ENCODE data around the gene TM4SF1.
"Not testable (repeated sequence)": the region's sequence is repeated elsewhere in the genome, so short reads cannot be mapped to it uniquely, and the experiment has no call there.

TM4SF1 gene

GRCh38 chr3:149362366-149362765, 15.1 kb downstream of the TM4SF1 start:
- H3K36me3 Mint-ChIP-seq (ENCODE audit: low read depth) = no peaks in the 10 kb centered on the region
- no peak overlapping the region for H3K4me3 Mint-ChIP-seq
- no peaks in the 10 kb centered on the region for H3K27me3 Mint-ChIP-seq

GRCh38 chr3:149356630-149357029, 20.8 kb downstream of the TM4SF1 start:
- intact Hi-C loops (cut with micrococcal nuclease) = no loop called here
- H3K36me3 Mint-ChIP-seq (ENCODE audit: low read depth) = no peaks in the 10 kb centered on the region
- H3K4me3 Mint-ChIP-seq = no peak overlapping the region
- no peaks in the 10 kb centered on the region for H3K9me3 Mint-ChIP-seq
- H3K27me3 Mint-ChIP-seq = no peaks in the 10 kb centered on the region
- no peak overlapping the region for H3K27ac Mint-ChIP-seq
- no peaks in the 10 kb centered on the region for H3K4me1 Mint-ChIP-seq (ENCODE audit: low read depth)

More at GRCh38 chr3:149362366-149362765, 15.1 kb downstream of the TM4SF1 start:
- H3K9me3 Mint-ChIP-seq = no peaks in the 10 kb centered on the region
- peaks cover 6% of the 10 kb centered on the region for H3K4me1 Mint-ChIP-seq (ENCODE audit: low read depth)
- no peak overlapping the region for H3K27ac Mint-ChIP-seq
- intact Hi-C loops (cut with micrococcal nuclease) = no loop called here

- H3K27me3 Mint-ChIP-seq = no peaks in the 10 kb centered on the region
- H3K4me3 Mint-ChIP-seq = no peak overlapping the region
- no peaks in the 10 kb centered on the region for H3K4me1 Mint-ChIP-seq (ENCODE audit: low read depth)
- no peaks in the 10 kb centered on the region for H3K36me3 Mint-ChIP-seq (ENCODE audit: low read depth)
- intact Hi-C loops (cut with micrococcal nuclease) = no loop called here
- H3K27ac Mint-ChIP-seq = no peak overlapping the region
- H3K9me3 Mint-ChIP-seq = no peaks in the 10 kb centered on the region
These were observed 21.3 kb downstream of the TM4SF1 start for GRCh38 chr3:149356044-149356592.

- intact Hi-C loops (cut with micrococcal nuclease) = loop anchor here (2.0 kb wide), 1 partner anchor 127 kb away; no protein-coding TSS in a partner anchor
- Mint-ChIP-seq H3K36me3 (ENCODE audit: low read depth) (no peaks in the 10 kb centered on the region), H3K27me3 (no peaks in the 10 kb centered on the region)
These were observed 23.8 kb downstream of the TM4SF1 start for GRCh38 chr3:149353581-149354184.

GRCh38 chr3:149352556-149352955, 24.9 kb downstream of the TM4SF1 start:
- Mint-ChIP-seq H3K36me3 (ENCODE audit: low read depth) (no peaks in the 10 kb centered on the region), H3K27ac (no peak overlapping the region), H3K9me3 (no peaks in the 10 kb centered on the region), H3K4me1 (ENCODE audit: low read depth) (no peaks in the 10 kb centered on the region), H3K27me3 (no peaks in the 10 kb centered on the region), H3K4me3 (no peak overlapping the region)
- intact Hi-C loops (cut with micrococcal nuclease) = loop anchor here (2.0 kb wide), 1 partner anchor 128 kb away; no protein-coding TSS in a partner anchor

More at GRCh38 chr3:149353581-149354184, 23.8 kb downstream of the TM4SF1 start:
- Mint-ChIP-seq H3K27ac (no peak overlapping the region), H3K4me3 (no peak overlapping the region), H3K9me3 (no peaks in the 10 kb centered on the region), H3K4me1 (ENCODE audit: low read depth) (no peaks in the 10 kb centered on the region)

- H3K4me3 Mint-ChIP-seq = no peak overlapping the region
- no peak overlapping the region for H3K27ac Mint-ChIP-seq
- peaks cover 26% of the 10 kb centered on the region for H3K4me1 Mint-ChIP-seq (ENCODE audit: low read depth)
- H3K9me3 Mint-ChIP-seq = no peaks in the 10 kb centered on the region
- H3K36me3 Mint-ChIP-seq (ENCODE audit: low read depth) = no peaks in the 10 kb centered on the region
- intact Hi-C loops (cut with micrococcal nuclease) = no loop called here
- no peaks in the 10 kb centered on the region for H3K27me3 Mint-ChIP-seq
These were observed 33.5 kb downstream of the TM4SF1 start for GRCh38 chr3:149343951-149344350.

GRCh38 chr3:149342413-149343380, 34.8 kb downstream of the TM4SF1 start:
- no peak overlapping the region for H3K27ac Mint-ChIP-seq
- no peak overlapping the region for H3K4me3 Mint-ChIP-seq
- no peaks in the 10 kb centered on the region for H3K9me3 Mint-ChIP-seq
- H3K36me3 Mint-ChIP-seq (ENCODE audit: low read depth) = no peaks in the 10 kb centered on the region
- H3K27me3 Mint-ChIP-seq = no peaks in the 10 kb centered on the region
- H3K4me1 Mint-ChIP-seq (ENCODE audit: low read depth) = peaks cover 26% of the 10 kb centered on the region
- intact Hi-C loops (cut with micrococcal nuclease) = no loop called here

GRCh38 chr3:149340310-149340933, 37.0 kb downstream of the TM4SF1 start:
- peaks cover 26% of the 10 kb centered on the region for H3K4me1 Mint-ChIP-seq (ENCODE audit: low read depth)
- intact Hi-C loops (cut with micrococcal nuclease) = no loop called here
- H3K36me3 Mint-ChIP-seq (ENCODE audit: low read depth) = no peaks in the 10 kb centered on the region
- H3K4me3 Mint-ChIP-seq = no peak overlapping the region
- H3K27me3 Mint-ChIP-seq = no peaks in the 10 kb centered on the region
- no peaks in the 10 kb centered on the region for H3K9me3 Mint-ChIP-seq
- no peak overlapping the region for H3K27ac Mint-ChIP-seq

GRCh38 chr3:149339931-149340309, 37.5 kb downstream of the TM4SF1 start:
- intact Hi-C loops (cut with micrococcal nuclease) = no loop called here
- H3K27me3 Mint-ChIP-seq = no peaks in the 10 kb centered on the region
- no peaks in the 10 kb centered on the region for H3K36me3 Mint-ChIP-seq (ENCODE audit: low read depth)
- no peak overlapping the region for H3K27ac Mint-ChIP-seq
- H3K4me1 Mint-ChIP-seq (ENCODE audit: low read depth) = peaks cover 26% of the 10 kb centered on the region
- no peaks in the 10 kb centered on the region for H3K9me3 Mint-ChIP-seq
- no peak overlapping the region for H3K4me3 Mint-ChIP-seq

- peaks cover 15% of the 10 kb centered on the region for H3K4me1 Mint-ChIP-seq (ENCODE audit: low read depth)
- intact Hi-C loops (cut with micrococcal nuclease); H3K27ac Mint-ChIP-seq; H3K36me3 Mint-ChIP-seq (ENCODE audit: low read depth); H3K4me3 Mint-ChIP-seq; H3K27me3 Mint-ChIP-seq; H3K9me3 Mint-ChIP-seq: not testable (repeated sequence)
These were observed 40.0 kb downstream of the TM4SF1 start for GRCh38 chr3:149337486-149337885.

GRCh38 chr3:149336925-149337324, 40.5 kb downstream of the TM4SF1 start:
- Mint-ChIP-seq H3K27ac (no peak overlapping the region), H3K4me1 (ENCODE audit: low read depth) (peaks cover 14% of the 10 kb centered on the region), H3K9me3 (no peaks in the 10 kb centered on the region), H3K27me3 (no peaks in the 10 kb centered on the region), H3K4me3 (no peak overlapping the region), H3K36me3 (ENCODE audit: low read depth) (no peaks in the 10 kb centered on the region)
- intact Hi-C loops (cut with micrococcal nuclease) = no loop called here

- intact Hi-C loops (cut with micrococcal nuclease) = no loop called here
- H3K9me3 Mint-ChIP-seq = no peaks in the 10 kb centered on the region
- H3K27ac Mint-ChIP-seq = no peak within 1 kb of the TSS
- H3K4me3 Mint-ChIP-seq = no peak within 1 kb of the TSS
- no peaks in the 10 kb centered on the region for H3K27me3 Mint-ChIP-seq
- H3K4me1 Mint-ChIP-seq (ENCODE audit: low read depth) = no peaks in the 10 kb centered on the region
- no peaks in the 10 kb centered on the region for H3K36me3 Mint-ChIP-seq (ENCODE audit: low read depth)
These were observed 44.1 kb downstream of the TM4SF1 start, which contains the start of gene TM4SF18 for GRCh38 chr3:149333176-149333859. TSS of gene TM4SF18 (minus strand) at chr3:149333636. CDS start at chr3:149333382, 254 bp downstream.

- Mint-ChIP-seq H3K27me3 (no peaks in the 10 kb centered on the region), H3K4me3 (no peak overlapping the region), H3K27ac (no peak overlapping the region), H3K36me3 (ENCODE audit: low read depth) (no peaks in the 10 kb centered on the region), H3K4me1 (ENCODE audit: low read depth) (no peaks in the 10 kb centered on the region), H3K9me3 (no peaks in the 10 kb centered on the region)
- intact Hi-C loops (cut with micrococcal nuclease) = no loop called here
These were observed 44.7 kb downstream of the TM4SF1 start for GRCh38 chr3:149332771-149333170.
